ENCODE measurements around the gene SLC25A48. TPM values are rescaled to one million over a fixed set of nuclear protein-coding genes. Genes with fewer than 3 reads are reported as not detected.

SLC25A48 gene
- total RNA-seq, 2 donors from 2014 or later = not detected

GRCh38 chr5:135873831-135874230, 39.4 kb downstream of the SLC25A48 start:
- Mint-ChIP-seq H3K27ac (no peak overlapping the region), H3K9me3 (no peaks in the 10 kb centered on the region), H3K36me3 (no peaks in the 10 kb centered on the region), H3K27me3 (peaks cover 7 to 18% of the 10 kb centered on the region in 2 donors), H3K4me3 (no peak overlapping the region), H3K4me1 (ENCODE audit: low read depth in 2 of 2) (no peaks in the 10 kb centered on the region)
- ATAC-seq = no peak
- no peak for DNase-seq (ENCODE audit: low spot score)

- ATAC-seq = no peak
- no peaks in the 10 kb centered on the region for H3K36me3 Mint-ChIP-seq
- no peaks in the 10 kb centered on the region for H3K4me1 Mint-ChIP-seq (ENCODE audit: low read depth in 2 of 2)
- no peak for DNase-seq (ENCODE audit: low spot score)
- H3K27me3 Mint-ChIP-seq = peaks cover 8 to 22% of the 10 kb centered on the region in 2 donors
- H3K27ac Mint-ChIP-seq = no peak overlapping the region
- no peaks in the 10 kb centered on the region for H3K9me3 Mint-ChIP-seq
- no peak overlapping the region for H3K4me3 Mint-ChIP-seq
These were observed 40.0 kb downstream of the SLC25A48 start for GRCh38 chr5:135874461-135874860.

GRCh38 chr5:135875567-135875966, 41.1 kb downstream of the SLC25A48 start:
- DNase-seq (ENCODE audit: low spot score) (no peak), ATAC-seq (no peak)
- no peak overlapping the region for H3K4me3 Mint-ChIP-seq
- H3K4me1 Mint-ChIP-seq (ENCODE audit: low read depth in 2 of 2) = no peaks in the 10 kb centered on the region
- H3K27me3 Mint-ChIP-seq = peaks cover 14 to 28% of the 10 kb centered on the region in 2 donors
- H3K9me3 Mint-ChIP-seq = no peaks in the 10 kb centered on the region
- H3K27ac Mint-ChIP-seq = no peak overlapping the region
- H3K36me3 Mint-ChIP-seq = no peaks in the 10 kb centered on the region

- DNase-seq (ENCODE audit: low spot score) = no peak
- no peak for ATAC-seq
- no peaks in the 10 kb centered on the region for H3K4me1 Mint-ChIP-seq (ENCODE audit: low read depth in 2 of 2)
- no peak overlapping the region for H3K27ac Mint-ChIP-seq
- peaks cover 18 to 34% of the 10 kb centered on the region in 2 donors for H3K27me3 Mint-ChIP-seq
- H3K4me3 Mint-ChIP-seq = no peak overlapping the region
- no peaks in the 10 kb centered on the region for H3K9me3 Mint-ChIP-seq
- H3K36me3 Mint-ChIP-seq = no peaks in the 10 kb centered on the region
These were observed 41.7 kb downstream of the SLC25A48 start for GRCh38 chr5:135876146-135876545.

GRCh38 chr5:135877570-135878155, 43.2 kb downstream of the SLC25A48 start:
- Mint-ChIP-seq H3K4me1 (ENCODE audit: low read depth in 2 of 2) (no peaks in the 10 kb centered on the region), H3K36me3 (no peaks in the 10 kb centered on the region), H3K9me3 (no peaks in the 10 kb centered on the region), H3K27me3 (peaks cover 18 to 35% of the 10 kb centered on the region in 2 donors), H3K4me3 (no peak overlapping the region), H3K27ac (no peak overlapping the region)
- ATAC-seq = no peak
- DNase-seq (ENCODE audit: low spot score) = no peak

- Mint-ChIP-seq H3K36me3 (no peaks in the 10 kb centered on the region), H3K27ac (no peak overlapping the region), H3K4me3 (no peak overlapping the region), H3K4me1 (ENCODE audit: low read depth in 2 of 2) (no peaks in the 10 kb centered on the region), H3K27me3 (peaks cover 20 to 35% of the 10 kb centered on the region in 2 donors), H3K9me3 (no peaks in the 10 kb centered on the region)
- no peak for DNase-seq (ENCODE audit: low spot score)
- no peak for ATAC-seq
These were observed 43.7 kb downstream of the SLC25A48 start for GRCh38 chr5:135878156-135878620.

- DNase-seq (ENCODE audit: low spot score) = no peak
- Mint-ChIP-seq H3K36me3 (no peaks in the 10 kb centered on the region), H3K27me3 (peaks cover 27 to 42% of the 10 kb centered on the region in 2 donors), H3K27ac (no peak overlapping the region), H3K4me3 (no peak overlapping the region), H3K4me1 (ENCODE audit: low read depth in 2 of 2) (no peaks in the 10 kb centered on the region), H3K9me3 (no peaks in the 10 kb centered on the region)
- no peak for ATAC-seq
These were observed 45.1 kb downstream of the SLC25A48 start for GRCh38 chr5:135879591-135879990.

- H3K4me1 Mint-ChIP-seq (ENCODE audit: low read depth in 2 of 2) = no peaks in the 10 kb centered on the region
- DNase-seq (ENCODE audit: low spot score) = no peak
- no peaks in the 10 kb centered on the region for H3K36me3 Mint-ChIP-seq
- peaks cover 28 to 40% of the 10 kb centered on the region in 2 donors for H3K27me3 Mint-ChIP-seq
- no peak overlapping the region for H3K27ac Mint-ChIP-seq
- no peak overlapping the region for H3K4me3 Mint-ChIP-seq
- H3K9me3 Mint-ChIP-seq = no peaks in the 10 kb centered on the region
- no peak for ATAC-seq
These were observed 45.8 kb downstream of the SLC25A48 start for GRCh38 chr5:135880278-135880677.

GRCh38 chr5:135880801-135881200, 46.3 kb downstream of the SLC25A48 start:
- ATAC-seq (peak in 1 of 2 donors; percentile 14), DNase-seq (ENCODE audit: low spot score) (no peak)
- no peak overlapping the region for H3K4me3 Mint-ChIP-seq
- no peak overlapping the region for H3K27ac Mint-ChIP-seq
- no peaks in the 10 kb centered on the region for H3K4me1 Mint-ChIP-seq (ENCODE audit: low read depth in 2 of 2)
- H3K36me3 Mint-ChIP-seq = no peaks in the 10 kb centered on the region
- no peaks in the 10 kb centered on the region for H3K9me3 Mint-ChIP-seq
- peaks cover 31 to 42% of the 10 kb centered on the region in 2 donors for H3K27me3 Mint-ChIP-seq

- DNase-seq (ENCODE audit: low spot score) (no peak), ATAC-seq (no peak)
- Mint-ChIP-seq H3K36me3 (no peaks in the 10 kb centered on the region), H3K27ac (no peak overlapping the region), H3K27me3 (peaks cover 31 to 42% of the 10 kb centered on the region in 2 donors), H3K4me1 (ENCODE audit: low read depth in 2 of 2) (no peaks in the 10 kb centered on the region), H3K9me3 (no peaks in the 10 kb centered on the region), H3K4me3 (no peak overlapping the region)
These were observed 46.8 kb downstream of the SLC25A48 start for GRCh38 chr5:135881244-135881643.

- H3K4me1 Mint-ChIP-seq (ENCODE audit: low read depth in 2 of 2) = no peaks in the 10 kb centered on the region
- no peak overlapping the region for H3K4me3 Mint-ChIP-seq
- DNase-seq (ENCODE audit: low spot score) (no peak), ATAC-seq (no peak)
- H3K27ac Mint-ChIP-seq = no peak overlapping the region
- H3K36me3 Mint-ChIP-seq = no peaks in the 10 kb centered on the region
- peaks cover 28 to 42% of the 10 kb centered on the region in 2 donors for H3K27me3 Mint-ChIP-seq
- H3K9me3 Mint-ChIP-seq = no peaks in the 10 kb centered on the region
These were observed 47.4 kb downstream of the SLC25A48 start for GRCh38 chr5:135881819-135882218.

- no peak for ATAC-seq
- H3K27ac Mint-ChIP-seq = no peak overlapping the region
- H3K27me3 Mint-ChIP-seq = peaks cover 28 to 35% of the 10 kb centered on the region in 2 donors
- H3K4me3 Mint-ChIP-seq = no peak overlapping the region
- H3K36me3 Mint-ChIP-seq = no peaks in the 10 kb centered on the region
- no peaks in the 10 kb centered on the region for H3K9me3 Mint-ChIP-seq
- no peak for DNase-seq (ENCODE audit: low spot score)
- peaks cover 0 to 5% of the 10 kb centered on the region in 2 donors for H3K4me1 Mint-ChIP-seq (ENCODE audit: low read depth in 2 of 2)
These were observed 48.6 kb downstream of the SLC25A48 start for GRCh38 chr5:135883026-135883425.

GRCh38 chr5:135883441-135883840, 49.0 kb downstream of the SLC25A48 start:
- Mint-ChIP-seq H3K27ac (no peak overlapping the region), H3K9me3 (no peaks in the 10 kb centered on the region), H3K4me1 (ENCODE audit: low read depth in 2 of 2) (peaks cover 0 to 5% of the 10 kb centered on the region in 2 donors), H3K4me3 (no peak overlapping the region), H3K36me3 (no peaks in the 10 kb centered on the region), H3K27me3 (peaks cover 28 to 35% of the 10 kb centered on the region in 2 donors)
- ATAC-seq = no peak
- no peak for DNase-seq (ENCODE audit: low spot score)

GRCh38 chr5:135885031-135885430, 50.6 kb downstream of the SLC25A48 start:
- Mint-ChIP-seq H3K4me1 (ENCODE audit: low read depth in 2 of 2) (peaks cover 0 to 5% of the 10 kb centered on the region in 2 donors), H3K27me3 (peaks cover 35 to 44% of the 10 kb centered on the region in 2 donors), H3K4me3 (no peak overlapping the region), H3K36me3 (no peaks in the 10 kb centered on the region), H3K9me3 (no peaks in the 10 kb centered on the region), H3K27ac (no peak overlapping the region)
- ATAC-seq (no peak), DNase-seq (ENCODE audit: low spot score) (no peak)

- H3K9me3 Mint-ChIP-seq = no peaks in the 10 kb centered on the region
- DNase-seq (ENCODE audit: low spot score) (no peak), ATAC-seq (no peak)
- H3K4me1 Mint-ChIP-seq (ENCODE audit: low read depth in 2 of 2) = peaks cover 5 to 9% of the 10 kb centered on the region in 2 donors
- H3K36me3 Mint-ChIP-seq = no peaks in the 10 kb centered on the region
- H3K27ac Mint-ChIP-seq = no peak overlapping the region
- H3K4me3 Mint-ChIP-seq = no peak overlapping the region
- peaks cover 29 to 41% of the 10 kb centered on the region in 2 donors for H3K27me3 Mint-ChIP-seq
These were observed 51.7 kb downstream of the SLC25A48 start for GRCh38 chr5:135886136-135886535.
